Sigmoid colon (tissue), 7 donors: ENCODE measurements around the gene DYNC1H1. TPM values are rescaled to one million over a fixed set of nuclear protein-coding genes. Genes with fewer than 3 reads are reported as not detected.
"Not testable (repeated sequence)": the region's sequence is repeated elsewhere in the genome, so short reads cannot be mapped to it uniquely, and the experiment has no call there.

Experiments
- DNase-seq: peaks from one replicate; pipeline ENCODE4 v3.0.0-alpha.2; 2019
- H3K27ac ChIP-seq, 4 donors: fragments of 200-600 bp; sonication (generic); one replicate each; pipeline ENCODE4 v1.5.1; 2016 to 2019; ENCODE audit warnings: mild to moderate bottlenecking in 1 of 4
- H3K27me3 ChIP-seq, 3 donors: fragments of 200-600 bp; sonication (generic); one replicate each; pipeline ENCODE4 v1.5.1; 2019; ENCODE audit warnings: mild to moderate bottlenecking in 1 of 3
- H3K36me3 ChIP-seq, 4 donors: fragments of 200-600 bp; sonication (generic); one replicate each; pipeline ENCODE4 v1.5.1; 2016 to 2019
- H3K4me1 ChIP-seq, 4 donors: fragments of 200-600 bp; sonication (generic); one replicate each; pipeline ENCODE4 v1.5.1; 2017 to 2019
- H3K4me3 ChIP-seq, 4 donors: fragments of 200-600 bp; sonication (generic); one replicate each; pipeline ENCODE4 v1.5.1; 2017 to 2019; ENCODE audit warnings: mild to moderate bottlenecking in 2 of 4, moderate library complexity in 1 of 4
- H3K9me3 ChIP-seq, 4 donors: fragments of 200-600 bp in 3 of 4; sonication (generic) in 3 of 4; one replicate each; pipeline versions ENCODE4 v1.5.1 to v1.6.1; 2013 to 2019
- CTCF ChIP-seq, 4 experiments: fragments of 450-650 bp in 3 of 4; fragments of 200-600 bp in 1 of 4; IDR thresholded peaks; one replicate each; pipeline ENCODE4 v1.5.1; 2016 to 2019; ENCODE audit warnings: antibody characterized with exemption in 4 of 4, mild to moderate bottlenecking in 3 of 4, moderate library complexity in 2 of 4
- EP300 ChIP-seq, 4 donors: sonication (generic); formaldehyde crosslinking; IDR thresholded peaks; one replicate each; pipeline ENCODE4 v1.6.1; 2017; ENCODE audit warnings: antibody characterized with exemption in 4 of 4
- POLR2A ChIP-seq, 2 donors: fragments of 450-650 bp; IDR thresholded peaks; one replicate each; pipeline ENCODE4 v1.6.1; 2016; ENCODE audit warnings: antibody characterized with exemption in 2 of 2, mild to moderate bottlenecking in 2 of 2, moderate library complexity in 2 of 2
- POLR2AphosphoS5 ChIP-seq, 4 donors: sonication (generic); formaldehyde crosslinking; IDR thresholded peaks; one replicate each; pipeline ENCODE4 v1.6.1; 2017; ENCODE audit warnings: antibody characterized with exemption in 4 of 4
- WGBS, 2 donors: extraction: QIAGEN DNeasy Blood & Tissue Kit; methylation state at CpG; one replicate each; pipeline ENCODE4 v1.1.7; 2013; 5-methylcytosine and 5-hydroxymethylcytosine counted together
- intact Hi-C: fragments of 100-400 bp; cut with DNase I; formaldehyde crosslinking; loops from one replicate; pipeline ENCODE4 v1.15.1; 2023
- polyA plus RNA-seq, 3 donors: library from polyadenylated mRNA; stranded (reverse); fragments of 200-250 nt; gene quantifications; one replicate each; pipeline ENCODE4 v1.2.3, GENCODE V29; 2013
- total RNA-seq, 4 donors: library from RNA; depleted of rRNA; stranded (reverse); fragments of >200 nt; gene quantifications; one replicate each; pipeline ENCODE4 v1.1.0, GENCODE V29; 2016
- donor health status: healthy with polysubstance abuse.
- donor health status: Bipolar disorder and iron deficiency.
- donor health status: healthy.

Gene DYNC1H1
- total and polyA plus RNA-seq, 7 donors: 38.4 to 592 (median 320) TPM

GRCh38 chr14:102077382-102077709 lies 113.0 kb downstream of the DYNC1H1 start:
- TF ChIP-seq POLR2A (IDR thresholded peaks at IDR 0.05) (no peak), EP300 (IDR thresholded peaks at IDR 0.05) (no peak), CTCF (IDR thresholded peaks at IDR 0.05) (no peak), POLR2AphosphoS5 (IDR thresholded peaks at IDR 0.05) (no peak)
- no peak for DNase-seq
- H3K9me3 ChIP-seq: no peaks in the 10 kb centered on the region
- no peaks in the 10 kb centered on the region for H3K27me3 ChIP-seq
- 85 to 90% methylated on average over 5 of the region's 5 CpGs for WGBS, 2 donors
- peaks cover 19 to 46% (median 33%) of the 10 kb centered on the region in 4 donors for H3K36me3 ChIP-seq
- intact Hi-C loops: no loop called here
- no peak overlapping the region for H3K27ac ChIP-seq
- peaks cover 0 to 8% (median 5%) of the 10 kb centered on the region in 4 donors for H3K4me1 ChIP-seq
- no peak overlapping the region for H3K4me3 ChIP-seq

- 89 to 94% methylated on average over 11 of the region's 11 CpGs for WGBS, 2 donors
- Histone ChIP-seq H3K4me1 (peaks cover 0 to 18% (median 15%) of the 10 kb centered on the region in 4 donors), H3K36me3 (peaks cover 30 to 56% (median 43%) of the 10 kb centered on the region in 4 donors)
- H3K27me3 ChIP-seq, DNase-seq, H3K9me3 ChIP-seq, H3K4me3 ChIP-seq, intact Hi-C loops, H3K27ac ChIP-seq: not testable (repeated sequence)
These were observed 114.0 kb downstream of the DYNC1H1 start for GRCh38 chr14:102078361-102078791.

GRCh38 chr14:102078831-102079699 lies 114.7 kb downstream of the DYNC1H1 start:
- Histone ChIP-seq H3K4me1 (peaks cover 0 to 23% (median 20%) of the 10 kb centered on the region in 4 donors), H3K27me3 (no peaks in the 10 kb centered on the region), H3K4me3 (no peak overlapping the region), H3K27ac (no peak overlapping the region), H3K36me3 (peaks cover 37 to 63% (median 49%) of the 10 kb centered on the region in 4 donors), H3K9me3 (no peaks in the 10 kb centered on the region)
- no peak for DNase-seq
- TF ChIP-seq EP300 (IDR thresholded peaks at IDR 0.05) (no peak), CTCF (IDR thresholded peaks at IDR 0.05) (no peak), POLR2AphosphoS5 (IDR thresholded peaks at IDR 0.05) (no peak), POLR2A (IDR thresholded peaks at IDR 0.05) (no peak)
- WGBS, 2 donors: 89 to 92% methylated on average over 10 of the region's 10 CpGs
- intact Hi-C loops: no loop called here

GRCh38 chr14:102079700-102079979 lies 115.3 kb downstream of the DYNC1H1 start:
- DNase-seq: no peak

More at GRCh38 chr14:102079700-102079979, 115.3 kb downstream of the DYNC1H1 start:
- no peak overlapping the region for H3K4me3 ChIP-seq
- H3K27me3 ChIP-seq: no peaks in the 10 kb centered on the region
- H3K36me3 ChIP-seq: peaks cover 41 to 69% (median 55%) of the 10 kb centered on the region in 4 donors
- H3K4me1 ChIP-seq: peaks cover 0 to 29% (median 25%) of the 10 kb centered on the region in 4 donors
- H3K27ac ChIP-seq: no peak overlapping the region
- H3K9me3 ChIP-seq: no peaks in the 10 kb centered on the region
- intact Hi-C loops: no loop called here
- TF ChIP-seq EP300 (IDR thresholded peaks at IDR 0.05) (no peak), POLR2AphosphoS5 (IDR thresholded peaks at IDR 0.05) (no peak), CTCF (IDR thresholded peaks at IDR 0.05) (no peak), POLR2A (IDR thresholded peaks at IDR 0.05) (no peak)
